ENCODE results near the gene SDS. TPM values are rescaled to one million over a fixed set of nuclear protein-coding genes. Genes with fewer than 3 reads are reported as not detected.

Gene SDS
- total and polyA plus RNA-seq, 2 of the 13 experiments (the other 11 are each of a cell fraction or from before 2014, with no cell fraction given) = not detected

DNA sequence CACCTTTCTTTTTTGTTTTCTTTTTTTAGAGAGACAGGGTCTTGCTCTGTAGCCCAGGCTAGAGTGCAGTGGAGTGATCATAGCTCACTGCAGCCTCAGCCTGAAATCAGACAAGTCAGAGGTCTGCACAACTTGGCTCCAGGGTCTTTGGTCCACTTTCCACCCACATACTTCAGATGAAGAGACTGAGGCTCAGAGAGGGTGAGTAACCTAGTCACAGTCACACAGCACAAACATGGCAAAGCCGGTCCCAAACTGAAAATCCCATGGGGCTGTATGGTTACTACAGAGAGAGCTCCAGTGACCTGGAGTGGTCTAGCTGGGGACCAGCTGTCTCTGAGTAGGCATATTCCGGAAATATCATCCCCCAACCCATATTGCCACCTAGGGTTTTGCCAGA, 48.8 kb upstream of the SDS start:
- H3K36me3 ChIP-seq (replicated peaks in 1 of 2; ENCODE audit: control insufficient read depth in 1 of 2, insufficient read depth in 2 of 2, low read length in 2 of 2) = no peaks in the 10 kb centered on the region
- CTCF ChIA-PET (ENCODE audit: low intra/inter-chr PET ratio, low total read pairs) = no interaction called here
- BruUV-seq (replicated peaks) = no TSS peak
- H3K4me2 ChIP-seq (ENCODE audit: low read depth, low read length) = no peak overlapping the region
- 0 out of 5 replicates have a peak, but pooled peaks cover 0 to 6% of the 10 kb centered on the region in 2 experiments for H3K27me3 ChIP-seq (ENCODE audit: control insufficient read depth in 1 of 2, insufficient read depth in 2 of 2, low read length in 2 of 2)
- no peak overlapping the region for H3K27ac ChIP-seq (ENCODE audit: extremely low read length, insufficient read depth, low read length)
- WGBS (ENCODE audit: low lambda C conversion rate) = 13% methylated on average over 1 of the region's 2 CpGs
- POLR2A ChIA-PET = no interaction called here
- H3K79me2 ChIP-seq (ENCODE audit: insufficient read depth, low read length) = no peaks in the 10 kb centered on the region
- TF ChIP-seq ZNF768 (CRISPR knock-in tag; IDR thresholded peaks at IDR 0.05) (peak; percentile 90), LCORL (IDR thresholded peaks at IDR 0.05) (no peak), LCORL (CRISPR knock-in tag; IDR thresholded peaks at IDR 0.05) (no peak), ZNF121 (CRISPR knock-in tag; IDR thresholded peaks at IDR 0.05) (no peak), SMAD1 (CRISPR knock-in tag; IDR thresholded peaks at IDR 0.05; ENCODE audit: borderline replicate concordance, low read depth) (no peak), TAF15 (IDR thresholded peaks at IDR 0.05; ENCODE audit: low read depth, low read length, poor library complexity, severe bottlenecking) (no peak), ZMYM3 (CRISPR knock-in tag; IDR thresholded peaks at IDR 0.05) (peak; percentile 42; the same call in 1 of the 2 replicates)
- H3K4me3 ChIP-seq (replicated peaks in 1 of 3; ENCODE audit: insufficient read depth in 1 of 3, low read depth in 2 of 3, low read length in 3 of 3) = no peak overlapping the region
- no peak overlapping the region for H2AFZ ChIP-seq (ENCODE audit: low read length)
- intact Hi-C loops (cut with micrococcal nuclease; ENCODE audit: unreplicated experiment) = no loop called here
- 0 out of 2 replicates have a peak, but pooled peaks cover 2% of the 10 kb centered on the region for H4K20me1 ChIP-seq (ENCODE audit: insufficient read depth, low read length)
- ATAC-seq (no peak), DNase-seq (ENCODE audit: low spot score) (no peak), FAIRE-seq (no peak)
- in situ Hi-C loops (cut with HindIII; ENCODE audit: extremely low pct_ligation_motif_present, low pct_unique_long_range_greater_than_20kb) = no loop called here
- no peak overlapping the region for H3K9ac ChIP-seq (ENCODE audit: insufficient read depth, low read depth, low read length)
- H3K4me1 ChIP-seq (ENCODE audit: insufficient read depth, low read length) = no peaks in the 10 kb centered on the region
- no peaks in the 10 kb centered on the region for H3K9me3 ChIP-seq (ENCODE audit: low read length)

DNA sequence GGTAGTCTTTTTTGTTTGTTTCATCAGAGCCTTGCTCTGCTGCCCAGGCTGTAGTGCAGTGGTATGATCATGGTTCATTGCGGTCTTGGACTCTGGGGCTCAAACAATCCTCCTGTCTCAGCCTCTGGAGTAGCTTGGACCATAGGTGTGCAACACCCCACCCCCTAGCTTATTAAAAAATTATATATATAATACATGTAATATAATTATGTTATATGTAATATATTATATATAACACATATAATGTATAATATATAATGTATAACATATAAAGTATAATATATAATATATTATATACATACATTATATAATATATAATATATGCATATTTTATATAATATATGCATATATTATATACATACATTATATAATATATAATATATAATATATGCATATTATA, 46.2 kb upstream of the SDS start:
- 100% methylated on average over 1 of the region's 1 CpG for WGBS (ENCODE audit: low lambda C conversion rate)
- FAIRE-seq (no peak), ATAC-seq (no peak), DNase-seq (ENCODE audit: low spot score) (no peak)
- Histone ChIP-seq H3K4me2 (ENCODE audit: low read depth, low read length) (no peak overlapping the region), H3K27ac (ENCODE audit: extremely low read length, insufficient read depth, low read length) (no peak overlapping the region), H3K4me1 (ENCODE audit: insufficient read depth, low read length) (no peaks in the 10 kb centered on the region), H4K20me1 (ENCODE audit: insufficient read depth, low read length) (0 out of 2 replicates have a peak, but pooled peaks cover 2% of the 10 kb centered on the region), H3K36me3 (replicated peaks in 1 of 2; ENCODE audit: control insufficient read depth in 1 of 2, insufficient read depth in 2 of 2, low read length in 2 of 2) (no peaks in the 10 kb centered on the region), H3K9ac (ENCODE audit: insufficient read depth, low read depth, low read length) (no peak overlapping the region), H3K79me2 (ENCODE audit: insufficient read depth, low read length) (no peaks in the 10 kb centered on the region), H3K9me3 (ENCODE audit: low read length) (no peaks in the 10 kb centered on the region), H3K27me3 (ENCODE audit: control insufficient read depth in 1 of 2, insufficient read depth in 2 of 2, low read length in 2 of 2) (peaks cover 0 to 3% of the 10 kb centered on the region in 2 experiments; a peak in 1 of 5 replicates), H2AFZ (ENCODE audit: low read length) (no peak overlapping the region), H3K4me3 (replicated peaks in 1 of 3; ENCODE audit: insufficient read depth in 1 of 3, low read depth in 2 of 3, low read length in 3 of 3) (no peak overlapping the region)
- BruUV-seq (replicated peaks) = no TSS peak
- in situ Hi-C loops (cut with HindIII; ENCODE audit: extremely low pct_ligation_motif_present, low pct_unique_long_range_greater_than_20kb) = no loop called here
- TF ChIP-seq JDP2 (CRISPR knock-in tag; IDR thresholded peaks at IDR 0.05; ENCODE audit: borderline replicate concordance) = no peak
- no peak for TF ChIP-seq GABPA (IDR thresholded peaks at IDR 0.05; ENCODE audit: low read depth, low read length)
- no peak for TF ChIP-seq GABPA (CRISPR knock-in tag; IDR thresholded peaks at IDR 0.05; ENCODE audit: low read depth)
- TF ChIP-seq, protein P1, sequence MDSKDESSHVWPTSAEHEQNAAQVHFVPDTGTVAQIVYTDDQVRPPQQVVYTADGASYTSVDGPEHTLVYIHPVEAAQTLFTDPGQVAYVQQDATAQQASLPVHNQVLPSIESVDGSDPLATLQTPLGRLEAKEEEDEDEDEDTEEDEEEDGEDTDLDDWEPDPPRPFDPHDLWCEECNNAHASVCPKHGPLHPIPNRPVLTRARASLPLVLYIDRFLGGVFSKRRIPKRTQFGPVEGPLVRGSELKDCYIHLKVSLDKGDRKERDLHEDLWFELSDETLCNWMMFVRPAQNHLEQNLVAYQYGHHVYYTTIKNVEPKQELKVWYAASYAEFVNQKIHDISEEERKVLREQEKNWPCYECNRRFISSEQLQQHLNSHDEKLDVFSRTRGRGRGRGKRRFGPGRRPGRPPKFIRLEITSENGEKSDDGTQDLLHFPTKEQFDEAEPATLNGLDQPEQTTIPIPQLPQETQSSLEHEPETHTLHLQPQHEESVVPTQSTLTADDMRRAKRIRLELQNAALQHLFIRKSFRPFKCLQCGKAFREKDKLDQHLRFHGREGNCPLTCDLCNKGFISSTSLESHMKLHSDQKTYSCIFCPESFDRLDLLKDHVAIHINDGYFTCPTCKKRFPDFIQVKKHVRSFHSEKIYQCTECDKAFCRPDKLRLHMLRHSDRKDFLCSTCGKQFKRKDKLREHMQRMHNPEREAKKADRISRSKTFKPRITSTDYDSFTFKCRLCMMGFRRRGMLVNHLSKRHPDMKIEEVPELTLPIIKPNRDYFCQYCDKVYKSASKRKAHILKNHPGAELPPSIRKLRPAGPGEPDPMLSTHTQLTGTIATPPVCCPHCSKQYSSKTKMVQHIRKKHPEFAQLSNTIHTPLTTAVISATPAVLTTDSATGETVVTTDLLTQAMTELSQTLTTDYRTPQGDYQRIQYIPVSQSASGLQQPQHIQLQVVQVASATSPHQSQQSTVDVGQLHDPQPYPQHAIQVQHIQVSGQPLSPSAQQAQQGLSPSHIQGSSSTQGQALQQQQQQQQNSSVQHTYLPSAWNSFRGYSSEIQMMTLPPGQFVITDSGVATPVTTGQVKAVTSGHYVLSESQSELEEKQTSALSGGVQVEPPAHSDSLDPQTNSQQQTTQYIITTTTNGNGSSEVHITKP (CRISPR knock-in tag; IDR thresholded peaks at IDR 0.05; ENCODE audit: low read depth) = no peak
- no peak for TF ChIP-seq YEATS2 (CRISPR knock-in tag; IDR thresholded peaks at IDR 0.05; ENCODE audit: borderline replicate concordance)
- no peak for TF ChIP-seq ZNF460 (CRISPR knock-in tag; IDR thresholded peaks at IDR 0.05; ENCODE audit: borderline replicate concordance)
- TF ChIP-seq YEATS4 (CRISPR knock-in tag; IDR thresholded peaks at IDR 0.05; ENCODE audit: borderline replicate concordance) = no peak
- intact Hi-C loops (cut with micrococcal nuclease; ENCODE audit: unreplicated experiment) = no loop called here
- POLR2A ChIA-PET = no interaction called here
- CTCF ChIA-PET (ENCODE audit: low intra/inter-chr PET ratio, low total read pairs) = no interaction called here
